Measurements from ENCODE around the gene VSTM5.

The VSTM5 gene

DNA sequence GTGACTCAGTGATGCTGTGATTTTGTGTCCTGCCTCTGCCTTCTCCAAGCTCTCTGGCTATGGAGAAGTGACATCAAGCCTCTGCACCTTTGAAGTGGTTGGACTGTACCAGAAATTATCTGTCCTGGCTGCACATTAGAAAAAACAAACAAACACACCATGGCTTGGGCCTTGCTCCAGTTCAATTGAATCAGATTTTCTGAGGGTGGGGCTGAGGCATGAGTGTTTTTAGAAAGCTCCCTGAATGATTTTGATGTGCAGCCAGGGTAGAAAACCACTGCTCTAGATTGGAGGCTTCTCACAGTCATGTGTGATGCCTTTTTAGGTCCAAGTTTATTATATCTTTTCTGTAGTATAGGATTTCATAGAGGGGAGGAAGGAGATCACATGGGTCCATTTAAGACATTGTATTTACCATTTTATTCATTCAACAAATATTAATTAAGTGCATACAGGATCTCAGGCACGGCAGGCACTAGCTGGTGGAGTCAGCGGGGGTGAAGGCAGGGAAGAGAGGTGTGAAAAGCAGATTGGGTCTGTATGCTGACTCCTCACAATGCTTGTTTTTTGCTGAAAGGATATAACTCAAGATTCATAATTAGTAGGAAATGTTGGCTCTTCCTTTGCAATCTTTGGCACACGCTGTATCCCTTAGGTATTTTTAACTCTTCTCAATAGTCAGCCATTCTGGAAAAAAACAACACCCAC lies 7.1 kb upstream of the VSTM5 start:
- Histone ChIP-seq H3K27ac (replicated peaks) (no peak overlapping the region), H3K4me3 (replicated peaks; ENCODE audit: insufficient read depth, low read length) (no peak overlapping the region), H3K27me3 (ENCODE audit: insufficient read depth, poor library complexity, severe bottlenecking) (peaks cover 4% of the 10 kb centered on the region)
- no peak for DNase-seq (ENCODE audit: low read depth in 1 of 2, low spot score in 1 of 2)
- no peak for TF ChIP-seq SPI1 (IDR thresholded peaks at IDR 0.05; ENCODE audit: borderline replicate concordance, low read depth)
- no peak for TF ChIP-seq GABPA (IDR thresholded peaks at IDR 0.05; ENCODE audit: low read depth)
- no peak for TF ChIP-seq POLR2AphosphoS5 (IDR thresholded peaks at IDR 0.05; ENCODE audit: low read depth)
- TF ChIP-seq, protein P1, sequence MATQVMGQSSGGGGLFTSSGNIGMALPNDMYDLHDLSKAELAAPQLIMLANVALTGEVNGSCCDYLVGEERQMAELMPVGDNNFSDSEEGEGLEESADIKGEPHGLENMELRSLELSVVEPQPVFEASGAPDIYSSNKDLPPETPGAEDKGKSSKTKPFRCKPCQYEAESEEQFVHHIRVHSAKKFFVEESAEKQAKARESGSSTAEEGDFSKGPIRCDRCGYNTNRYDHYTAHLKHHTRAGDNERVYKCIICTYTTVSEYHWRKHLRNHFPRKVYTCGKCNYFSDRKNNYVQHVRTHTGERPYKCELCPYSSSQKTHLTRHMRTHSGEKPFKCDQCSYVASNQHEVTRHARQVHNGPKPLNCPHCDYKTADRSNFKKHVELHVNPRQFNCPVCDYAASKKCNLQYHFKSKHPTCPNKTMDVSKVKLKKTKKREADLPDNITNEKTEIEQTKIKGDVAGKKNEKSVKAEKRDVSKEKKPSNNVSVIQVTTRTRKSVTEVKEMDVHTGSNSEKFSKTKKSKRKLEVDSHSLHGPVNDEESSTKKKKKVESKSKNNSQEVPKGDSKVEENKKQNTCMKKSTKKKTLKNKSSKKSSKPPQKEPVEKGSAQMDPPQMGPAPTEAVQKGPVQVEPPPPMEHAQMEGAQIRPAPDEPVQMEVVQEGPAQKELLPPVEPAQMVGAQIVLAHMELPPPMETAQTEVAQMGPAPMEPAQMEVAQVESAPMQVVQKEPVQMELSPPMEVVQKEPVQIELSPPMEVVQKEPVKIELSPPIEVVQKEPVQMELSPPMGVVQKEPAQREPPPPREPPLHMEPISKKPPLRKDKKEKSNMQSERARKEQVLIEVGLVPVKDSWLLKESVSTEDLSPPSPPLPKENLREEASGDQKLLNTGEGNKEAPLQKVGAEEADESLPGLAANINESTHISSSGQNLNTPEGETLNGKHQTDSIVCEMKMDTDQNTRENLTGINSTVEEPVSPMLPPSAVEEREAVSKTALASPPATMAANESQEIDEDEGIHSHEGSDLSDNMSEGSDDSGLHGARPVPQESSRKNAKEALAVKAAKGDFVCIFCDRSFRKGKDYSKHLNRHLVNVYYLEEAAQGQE (IDR thresholded peaks at IDR 0.05; ENCODE audit: insufficient replicate concordance, low read depth) = no peak
- no peak for TF ChIP-seq CTCF (IDR thresholded peaks at IDR 0.05; ENCODE audit: insufficient read depth, low read length)

- Histone ChIP-seq H3K27ac (replicated peaks) (no peak overlapping the region), H3K4me3 (replicated peaks; ENCODE audit: insufficient read depth, low read length) (no peak overlapping the region), H3K27me3 (ENCODE audit: insufficient read depth, poor library complexity, severe bottlenecking) (peaks cover 11% of the 10 kb centered on the region)
- no peak for TF ChIP-seq CTCF (IDR thresholded peaks at IDR 0.05; ENCODE audit: insufficient read depth, low read length)
- TF ChIP-seq, protein P1 (IDR thresholded peaks at IDR 0.05; ENCODE audit: insufficient replicate concordance, low read depth) = no peak
- TF ChIP-seq POLR2AphosphoS5 (IDR thresholded peaks at IDR 0.05; ENCODE audit: low read depth) = no peak
- no peak for TF ChIP-seq SPI1 (IDR thresholded peaks at IDR 0.05; ENCODE audit: borderline replicate concordance, low read depth)
- DNase-seq (ENCODE audit: low read depth in 1 of 2, low spot score in 1 of 2) = no peak
Observed at GRCh38 chr11:93852242-93852641, 1.8 kb upstream of the VSTM5 start.

DNA sequence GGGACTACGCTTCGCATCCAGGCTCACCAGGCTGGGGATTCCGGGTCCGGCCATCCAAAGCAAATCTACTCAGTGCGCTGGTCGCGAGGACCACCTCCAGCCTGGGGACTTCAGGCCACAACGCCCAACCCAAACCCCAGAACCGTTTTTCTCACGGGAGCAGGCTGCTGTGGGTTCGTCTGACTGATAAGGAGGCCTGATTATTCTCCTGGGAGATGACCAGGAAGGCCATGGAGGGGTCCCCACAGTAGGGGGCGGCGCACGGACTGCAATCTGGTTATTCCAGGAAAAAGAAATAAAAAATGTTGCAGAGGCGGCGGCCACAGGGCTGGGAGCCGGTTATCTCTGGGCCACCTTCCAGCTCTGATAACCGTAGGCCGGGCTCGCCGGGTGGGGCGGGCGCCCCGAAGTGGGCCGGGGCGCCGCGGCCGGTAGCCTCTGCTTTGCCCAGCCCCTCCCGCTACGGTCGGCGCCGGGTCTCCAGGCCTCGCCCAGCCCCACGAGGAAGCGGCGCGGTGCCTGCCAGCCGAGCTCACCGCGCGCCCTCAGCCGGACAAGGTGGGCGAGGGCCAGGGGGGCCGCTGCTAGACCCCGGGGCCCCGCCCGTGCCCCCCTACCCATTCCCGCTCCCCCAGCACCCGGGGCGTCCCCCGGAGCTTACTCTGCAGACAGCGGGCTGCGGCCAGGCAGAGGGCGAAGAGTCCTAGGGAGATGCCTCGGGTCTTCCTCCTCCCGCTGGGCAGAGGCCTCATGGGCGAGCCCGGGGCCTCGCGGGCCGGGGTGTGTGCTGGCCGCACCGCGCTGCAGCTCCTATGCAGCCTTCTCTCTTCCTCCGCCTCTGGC lies 446 bp downstream of the VSTM5 start:
- TF ChIP-seq SPI1 (IDR thresholded peaks at IDR 0.05; ENCODE audit: borderline replicate concordance, low read depth) = no peak
- no peak for TF ChIP-seq GABPA (IDR thresholded peaks at IDR 0.05; ENCODE audit: low read depth)
- TF ChIP-seq CTCF (IDR thresholded peaks at IDR 0.05; ENCODE audit: insufficient read depth, low read length) = no peak
- TF ChIP-seq, protein P1 (IDR thresholded peaks at IDR 0.05; ENCODE audit: insufficient replicate concordance, low read depth) = no peak
- no peak for TF ChIP-seq POLR2AphosphoS5 (IDR thresholded peaks at IDR 0.05; ENCODE audit: low read depth)
- no peak overlapping the region; the same call in 1 of the 2 replicates for H3K4me3 ChIP-seq (replicated peaks; ENCODE audit: insufficient read depth, low read length)
- no peak for DNase-seq (ENCODE audit: low read depth in 1 of 2, low spot score in 1 of 2)
- peaks cover 7% of the 10 kb centered on the region for H3K27me3 ChIP-seq (ENCODE audit: insufficient read depth, poor library complexity, severe bottlenecking)
- H3K27ac ChIP-seq (replicated peaks) = no peak overlapping the region

Data from HL-60 (cell line).